HTR-8/SVneo (cell line): ENCODE data around the gene RTEL1.
A peak's percentile ranks its signal among the peaks of the same experiment; 100 is the strongest.
"Not testable (repeated sequence)": the region's sequence is repeated elsewhere in the genome, so short reads cannot be mapped to it uniquely, and the experiment has no call there.

Experiments
- DNase-seq: peaks from one replicate; pipeline ENCODE4 v3.0.0; 2011; ENCODE audit warnings: low spot score, mixed read lengths; ENCODE audit not compliant: insufficient read length
- FAIRE-seq: peaks from 2 replicates; lab custom pipeline; 2011; peaks lifted over from hg19 to GRCh38; lab: Jason Lieb, UNC

RTEL1 gene

DNA sequence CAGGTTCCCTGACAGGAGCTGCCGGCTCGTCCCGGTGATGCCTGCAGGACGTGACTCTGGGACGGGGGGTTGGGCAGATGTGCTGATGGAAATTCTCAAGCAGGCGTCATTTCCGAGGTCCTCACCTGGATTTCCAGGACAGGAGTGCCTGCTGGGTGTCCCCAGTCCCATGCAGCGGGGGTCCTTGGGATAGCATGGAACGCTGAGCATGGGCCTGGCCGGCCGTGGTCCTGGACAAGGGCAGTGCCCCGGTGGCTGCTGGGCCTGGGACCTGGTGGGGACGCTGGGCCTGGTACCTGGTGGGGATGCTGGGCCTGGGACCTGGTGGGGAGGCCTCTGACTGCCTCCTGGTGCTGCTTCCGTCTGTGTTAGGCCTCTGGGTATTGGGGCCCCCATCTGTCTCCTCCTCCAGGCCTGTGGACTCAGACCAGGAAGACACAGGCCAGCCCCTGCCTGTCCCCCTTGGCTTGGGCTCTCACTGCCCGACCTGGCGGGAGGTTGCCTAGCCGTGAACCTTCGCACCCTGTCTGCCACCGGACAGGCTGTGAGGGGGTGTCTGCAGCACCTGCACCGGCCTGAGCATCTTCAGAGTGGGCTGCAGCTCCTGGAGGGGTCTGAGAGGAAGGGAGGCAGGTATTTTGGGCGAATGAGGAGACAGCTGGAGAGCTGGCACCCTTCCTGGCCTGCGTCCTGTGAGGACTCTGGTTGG lies 6.2 kb downstream of the RTEL1 start:
- FAIRE-seq, result no peak
- DNase-seq, result no peak

DNA sequence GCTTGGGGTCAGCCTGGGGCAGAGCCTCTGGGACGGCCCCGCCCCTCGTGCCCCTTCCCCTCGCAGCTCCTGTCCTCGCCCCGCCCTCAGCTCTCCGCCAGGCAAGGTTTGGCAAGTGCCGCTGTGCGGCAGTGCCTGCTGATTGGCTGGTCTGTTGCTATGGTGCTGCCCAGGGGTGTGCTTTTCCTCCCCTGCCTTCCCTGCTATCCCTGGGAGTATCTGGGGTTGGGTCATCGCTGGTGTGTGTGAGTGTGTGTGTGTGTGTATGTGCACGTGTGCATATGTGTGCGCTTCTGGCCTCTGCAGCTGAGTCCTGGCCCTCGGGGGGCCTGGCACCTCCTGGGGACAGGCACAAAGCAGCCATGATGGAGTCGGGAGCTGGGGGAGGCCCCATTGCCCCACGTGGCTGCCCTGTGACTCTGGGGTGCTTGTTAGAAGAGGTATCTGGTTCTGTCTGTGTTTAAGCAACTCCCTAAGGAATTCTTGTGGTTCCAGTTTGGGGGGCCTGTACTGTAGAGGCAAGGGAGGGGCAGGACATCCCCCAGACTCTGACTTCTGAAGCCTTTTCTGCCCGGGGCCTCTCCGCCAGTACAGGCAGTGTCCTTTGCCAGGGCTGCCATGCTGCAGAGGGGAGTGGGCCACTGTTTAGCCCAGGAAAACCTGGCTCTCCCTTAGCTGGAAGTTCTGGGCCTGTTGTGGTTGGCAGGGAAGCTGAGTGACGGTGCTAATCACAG lies 6.9 kb downstream of the RTEL1 start:
- FAIRE-seq (peak; percentile 44), DNase-seq (no peak)

DNA sequence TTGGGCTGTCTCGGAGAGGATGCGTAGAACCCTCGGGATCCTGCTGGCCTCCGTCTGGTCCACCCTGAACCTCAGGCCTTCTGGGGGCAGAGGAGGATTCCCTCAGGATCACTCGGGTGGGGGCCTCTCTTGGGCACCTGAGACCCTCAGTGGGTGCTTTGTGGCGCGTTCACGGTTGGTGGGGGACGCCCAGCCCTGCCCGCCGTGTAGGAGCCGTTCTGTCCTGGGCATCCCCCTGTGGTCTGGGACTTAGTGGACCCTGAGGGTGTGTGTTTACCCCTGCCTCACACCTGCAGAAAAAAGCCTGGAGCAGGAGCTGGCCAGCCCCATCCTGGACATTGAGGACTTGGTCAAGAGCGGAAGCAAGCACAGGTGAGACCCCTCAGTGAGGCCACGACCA lies 7.6 kb downstream of the RTEL1 start:
- FAIRE-seq, result no peak

DNA sequence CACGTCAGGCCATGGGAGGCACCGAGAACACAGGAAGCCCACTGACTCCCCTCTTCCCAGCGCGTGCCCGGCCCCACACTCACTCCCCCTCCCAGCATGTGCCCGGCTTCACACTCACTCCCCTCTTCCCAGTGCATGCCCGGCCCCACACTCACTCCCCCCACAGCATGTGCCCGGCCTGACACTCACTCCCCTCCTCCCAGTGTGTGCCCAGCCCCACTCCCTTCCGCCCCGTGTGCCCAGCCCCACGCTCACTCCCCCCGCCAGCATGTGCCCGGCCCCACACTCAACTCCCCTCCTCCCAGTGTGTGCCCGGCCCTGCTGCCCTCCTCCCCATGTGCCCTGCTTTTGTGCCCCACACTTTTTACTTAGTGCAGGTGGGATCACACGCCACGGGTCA lies 9.7 kb downstream of the RTEL1 start:
- no peak for DNase-seq
- FAIRE-seq, result no peak

More for the DNA sequence above, 7.6 kb downstream of the RTEL1 start:
- no peak for DNase-seq

DNA sequence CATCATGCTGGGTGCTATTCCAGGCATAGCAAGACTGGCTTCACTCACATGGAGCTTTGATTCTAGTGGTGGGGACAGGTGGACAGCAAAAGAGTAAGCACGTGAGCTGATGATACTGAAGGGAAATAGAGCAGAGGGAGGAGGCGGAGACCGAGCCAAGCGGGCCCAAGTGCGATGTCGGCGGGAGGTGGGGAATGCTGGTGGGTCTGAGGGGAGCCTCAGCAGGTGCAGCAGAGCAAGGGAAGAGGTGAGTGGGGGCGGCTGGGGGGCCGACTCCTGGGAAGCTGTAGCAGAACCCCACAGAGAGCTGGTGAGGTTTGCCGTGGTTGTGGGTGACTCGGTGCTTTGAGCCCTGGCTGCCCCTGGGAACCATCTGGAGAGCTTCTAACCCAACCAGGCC lies 10.2 kb downstream of the RTEL1 start:
- DNase-seq (no peak), FAIRE-seq (no peak)

DNA sequence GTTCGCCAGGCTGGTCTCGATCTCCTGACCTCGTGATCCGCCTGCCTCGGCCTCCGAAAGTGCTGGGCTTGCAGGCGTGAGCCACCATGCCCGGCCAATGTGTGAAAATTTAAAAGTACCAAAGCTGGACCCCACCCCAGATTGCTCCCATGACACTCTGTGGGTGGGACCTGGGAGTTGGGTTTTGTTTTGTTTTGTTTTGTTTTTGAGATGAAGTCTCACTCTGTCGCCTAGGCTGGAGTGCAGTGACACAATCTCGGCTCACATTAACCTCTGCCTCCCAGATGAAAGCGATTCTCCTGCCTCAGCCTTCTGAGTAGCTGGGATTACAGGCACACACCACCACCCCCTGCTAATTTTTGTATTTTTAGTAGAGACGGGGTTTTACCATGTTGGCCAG lies 13.6 kb downstream of the RTEL1 start:
- not testable (repeated sequence) for FAIRE-seq

DNA sequence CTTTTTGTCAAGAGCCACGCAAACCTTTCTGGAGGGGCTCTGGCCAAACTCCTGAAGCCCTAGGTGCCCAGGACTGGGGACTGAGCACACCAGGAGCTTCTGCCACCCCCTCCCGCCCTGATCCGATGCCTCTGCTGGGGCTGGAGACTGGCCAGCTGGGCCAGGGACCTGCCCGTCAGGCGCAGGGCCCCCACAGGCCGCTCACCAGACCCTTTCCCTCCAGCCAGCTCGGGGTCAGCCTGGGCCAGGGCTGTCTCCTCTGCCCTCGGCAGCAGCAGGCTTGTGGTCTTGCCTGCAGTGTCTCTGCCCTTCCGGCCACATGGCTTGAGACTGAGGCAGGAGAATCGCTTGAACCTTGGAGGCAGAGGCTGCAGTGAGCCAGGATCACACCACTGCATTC lies 14.6 kb downstream of the RTEL1 start:
- FAIRE-seq, result peak; percentile 59

More for the DNA sequence above, 13.6 kb downstream of the RTEL1 start:
- not testable (repeated sequence) for DNase-seq

DNA sequence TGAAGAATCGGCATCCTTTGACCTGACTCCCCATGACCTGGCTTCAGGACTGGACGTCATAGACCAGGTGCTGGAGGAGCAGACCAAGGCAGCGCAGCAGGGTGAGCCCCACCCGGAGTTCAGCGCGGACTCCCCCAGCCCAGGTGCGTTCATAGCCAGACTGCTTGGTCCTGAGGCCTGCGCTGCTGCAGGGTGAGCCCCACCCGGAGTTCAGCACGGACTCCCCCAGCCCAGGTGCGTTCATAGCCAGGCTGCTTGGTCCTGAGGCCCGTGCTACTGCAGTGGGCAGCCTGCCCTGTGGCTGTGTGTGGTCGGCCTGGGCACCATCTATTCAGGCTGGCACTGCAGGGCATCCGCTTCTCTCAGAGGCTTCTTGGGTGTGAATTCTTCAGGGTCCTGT lies 15.8 kb downstream of the RTEL1 start:
- FAIRE-seq (peak; percentile 78), DNase-seq (no peak)

More for the DNA sequence above, 14.6 kb downstream of the RTEL1 start:
- DNase-seq, result no peak

DNA sequence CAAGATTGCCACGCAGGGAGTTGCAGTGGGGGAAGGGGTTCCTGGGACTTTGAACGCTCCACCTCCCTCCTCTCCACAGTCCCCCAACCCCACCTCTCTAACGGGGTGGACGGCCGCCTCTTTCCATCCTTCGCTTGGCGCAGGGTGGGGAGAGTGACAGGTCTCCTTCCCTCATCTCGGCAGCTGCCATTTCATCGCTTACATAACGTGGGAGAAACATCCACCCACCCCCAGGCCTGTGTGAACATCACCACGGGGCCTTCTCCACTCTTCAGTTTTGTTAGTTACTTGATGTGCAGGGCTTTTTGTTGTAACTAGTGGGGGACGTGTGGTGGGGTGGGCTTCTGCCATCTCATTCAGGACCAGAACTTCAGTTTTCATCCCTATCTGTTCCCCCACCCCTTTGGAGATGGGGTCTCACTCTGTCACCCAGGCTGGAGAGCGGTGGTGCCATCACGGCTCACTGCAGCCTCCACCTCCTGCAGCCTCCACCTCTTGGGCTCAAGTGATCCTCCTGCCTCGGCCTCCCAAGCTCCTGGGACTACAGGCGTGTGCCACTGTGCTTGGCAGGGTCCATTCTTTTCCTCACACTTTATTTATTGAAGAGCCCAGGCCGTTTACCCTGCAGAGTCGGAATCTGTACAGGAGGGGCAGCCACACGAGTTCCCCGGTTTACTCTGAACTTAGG lies 17.7 kb downstream of the RTEL1 start:
- DNase-seq (no peak), FAIRE-seq (no peak)

DNA sequence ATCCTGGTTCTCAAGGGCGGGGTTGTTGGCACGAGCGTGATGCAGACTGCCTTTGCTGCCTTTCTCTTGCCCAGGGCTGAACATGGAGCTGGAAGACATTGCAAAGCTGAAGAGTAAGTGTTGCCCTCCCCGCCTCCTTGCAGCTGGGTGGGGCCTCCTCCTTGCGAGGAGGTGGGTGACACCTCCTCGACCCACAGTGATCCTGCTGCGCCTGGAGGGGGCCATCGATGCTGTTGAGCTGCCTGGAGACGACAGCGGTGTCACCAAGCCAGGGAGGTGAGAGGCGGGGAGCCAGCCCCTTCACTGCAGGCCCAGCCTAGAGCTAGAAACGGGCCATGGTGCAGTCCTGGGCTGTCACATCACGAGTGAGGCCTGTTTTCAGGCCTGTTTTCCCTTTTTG lies 20.0 kb downstream of the RTEL1 start:
- no peak for DNase-seq
- FAIRE-seq, result no peak

DNA sequence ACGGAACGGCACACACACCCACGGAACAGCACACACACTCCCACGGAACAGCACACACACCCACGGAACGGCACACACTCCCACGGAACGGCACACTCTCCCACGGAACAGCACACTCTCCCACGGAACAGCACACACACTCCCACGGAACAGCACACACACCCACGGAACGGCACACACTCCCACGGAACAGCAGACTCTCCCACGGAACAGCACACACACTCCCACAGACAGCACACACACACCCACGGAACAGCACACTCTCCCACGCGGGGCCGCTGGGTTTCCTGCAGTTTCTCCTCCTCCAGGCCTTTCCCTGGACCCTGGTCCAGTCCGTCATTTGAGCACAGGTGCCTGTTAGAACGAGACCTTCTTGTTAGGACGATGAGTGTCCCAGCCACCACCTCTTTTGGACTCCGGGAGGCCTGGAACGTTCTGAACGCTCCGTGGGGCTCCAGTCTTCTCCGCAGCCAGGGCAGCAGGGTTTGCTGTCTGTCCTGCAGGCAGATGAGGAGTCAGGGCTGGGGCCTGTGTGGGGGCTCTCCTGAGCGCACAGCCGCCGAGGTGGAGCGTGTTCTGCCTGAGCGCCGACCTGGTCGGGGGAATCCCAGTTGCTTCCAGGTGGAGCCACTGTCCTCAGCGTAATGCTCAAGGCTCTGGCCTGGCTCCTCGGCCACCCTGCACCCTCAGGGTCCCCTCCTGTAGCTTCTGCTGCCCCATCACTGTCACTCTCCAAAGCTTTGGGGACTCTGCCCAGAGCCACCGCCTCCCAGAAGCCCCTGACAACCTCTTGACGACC lies 20.8 kb downstream of the RTEL1 start:
- FAIRE-seq, result peak; percentile 99
- DNase-seq, result no peak

DNA sequence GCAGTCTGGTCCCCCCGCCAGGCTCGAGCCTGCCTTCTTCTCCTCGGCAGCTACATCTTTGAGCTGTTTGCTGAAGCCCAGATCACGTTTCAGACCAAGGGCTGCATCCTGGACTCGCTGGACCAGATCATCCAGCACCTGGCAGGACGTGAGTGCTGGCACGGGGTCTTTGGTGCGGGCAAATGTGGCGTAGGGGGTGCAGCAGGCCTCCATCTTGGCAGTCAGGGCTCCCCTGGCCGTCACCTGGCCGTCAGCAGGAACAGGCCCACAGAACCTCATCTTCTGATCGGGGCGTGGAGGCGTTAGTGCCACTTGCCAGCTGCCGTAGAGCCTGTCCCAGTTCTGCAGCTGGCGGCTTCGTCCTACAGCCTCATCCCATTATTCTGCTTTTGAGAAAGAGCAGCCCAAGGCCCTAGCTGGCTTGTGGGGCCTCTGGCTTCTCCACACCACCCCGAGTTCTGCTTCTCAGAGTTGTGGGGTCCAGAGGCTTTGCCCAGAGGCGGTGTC lies 21.7 kb downstream of the RTEL1 start:
- no peak for FAIRE-seq
- DNase-seq, result no peak

DNA sequence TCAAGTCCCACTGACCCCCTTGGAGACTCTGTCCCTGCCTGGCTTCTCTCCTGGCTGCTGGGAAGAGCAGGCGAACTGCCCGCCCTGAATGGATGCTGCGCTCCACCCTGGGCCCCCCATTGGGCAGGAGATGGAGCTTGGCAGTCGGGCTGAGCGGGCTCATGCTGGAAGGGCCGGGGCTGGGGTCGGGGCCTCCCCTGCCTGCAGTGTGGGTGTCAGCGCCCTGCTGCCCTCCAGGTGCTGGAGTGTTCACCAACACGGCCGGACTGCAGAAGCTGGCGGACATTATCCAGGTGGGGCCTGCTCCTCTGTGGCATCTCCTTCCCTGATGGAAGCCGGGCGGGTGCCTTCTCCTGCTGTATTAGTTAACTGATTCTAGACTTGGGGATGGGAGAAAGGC lies 22.3 kb downstream of the RTEL1 start:
- peak; percentile 16 for FAIRE-seq

DNA sequence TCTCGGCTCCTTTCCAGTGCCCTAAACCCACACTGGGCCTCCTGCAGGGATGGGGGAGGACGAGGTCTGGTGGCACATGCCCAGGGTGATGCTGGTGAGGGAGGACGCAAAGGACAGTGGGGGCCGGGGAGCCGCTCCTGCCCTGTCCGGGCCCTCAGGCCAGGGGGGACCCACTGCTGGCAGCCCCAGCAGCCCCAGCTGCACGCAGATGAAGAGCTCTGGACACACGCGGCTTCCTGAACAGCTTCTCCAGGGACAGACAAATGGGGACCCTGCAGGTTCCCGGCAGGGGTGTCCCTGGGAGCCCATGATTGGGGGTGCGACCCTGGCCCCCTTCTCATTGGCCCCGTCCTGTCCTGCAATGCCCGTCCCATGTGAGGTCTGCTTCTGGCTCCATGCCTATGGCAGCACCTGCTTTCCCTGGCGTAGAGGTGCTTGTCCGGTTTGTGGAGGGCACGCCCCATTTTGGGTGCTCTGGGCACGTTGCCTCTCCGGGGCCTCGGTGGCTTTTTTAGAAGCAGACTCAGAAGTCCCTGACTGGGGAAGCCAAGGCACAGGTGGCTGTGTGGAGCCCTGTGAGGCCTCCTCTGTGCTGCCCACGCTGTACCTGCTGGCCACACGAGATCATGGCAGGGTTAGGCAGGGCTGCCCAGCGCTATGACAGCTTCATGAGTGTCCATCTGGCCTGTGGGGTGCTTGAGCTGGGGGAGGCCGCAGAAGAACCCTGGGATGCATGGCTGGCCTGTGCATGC lies 22.9 kb downstream of the RTEL1 start:
- FAIRE-seq (no peak), DNase-seq (no peak)

More for the DNA sequence above, 22.3 kb downstream of the RTEL1 start:
- no peak for DNase-seq

DNA sequence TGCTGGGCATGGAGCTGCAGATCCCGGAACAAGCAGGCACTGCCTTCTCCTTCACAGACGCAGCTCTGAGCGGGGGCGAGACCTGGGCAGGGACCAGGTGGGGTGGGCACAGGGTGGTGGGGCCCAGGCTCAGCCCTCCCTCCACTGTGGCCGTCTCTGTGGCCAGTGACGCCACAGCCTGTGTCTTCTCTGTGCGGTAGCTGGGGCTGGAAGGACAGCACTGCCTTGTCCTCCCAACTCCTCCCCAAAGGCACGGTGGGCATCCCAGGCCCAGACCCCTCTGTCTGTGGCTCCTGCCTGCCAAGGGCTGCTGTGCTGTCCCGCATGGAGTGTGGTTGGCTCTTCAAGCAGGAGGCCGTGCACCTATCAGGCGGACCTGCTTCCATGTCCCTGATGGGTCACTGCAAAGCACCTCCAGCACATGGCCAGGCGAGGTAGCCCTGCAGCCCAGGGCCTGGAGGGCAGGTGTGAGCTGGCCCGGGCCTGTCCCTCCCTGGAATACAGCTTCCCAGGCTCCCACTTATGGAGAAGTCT lies 23.6 kb downstream of the RTEL1 start:
- FAIRE-seq, result no peak
- no peak for DNase-seq

DNA sequence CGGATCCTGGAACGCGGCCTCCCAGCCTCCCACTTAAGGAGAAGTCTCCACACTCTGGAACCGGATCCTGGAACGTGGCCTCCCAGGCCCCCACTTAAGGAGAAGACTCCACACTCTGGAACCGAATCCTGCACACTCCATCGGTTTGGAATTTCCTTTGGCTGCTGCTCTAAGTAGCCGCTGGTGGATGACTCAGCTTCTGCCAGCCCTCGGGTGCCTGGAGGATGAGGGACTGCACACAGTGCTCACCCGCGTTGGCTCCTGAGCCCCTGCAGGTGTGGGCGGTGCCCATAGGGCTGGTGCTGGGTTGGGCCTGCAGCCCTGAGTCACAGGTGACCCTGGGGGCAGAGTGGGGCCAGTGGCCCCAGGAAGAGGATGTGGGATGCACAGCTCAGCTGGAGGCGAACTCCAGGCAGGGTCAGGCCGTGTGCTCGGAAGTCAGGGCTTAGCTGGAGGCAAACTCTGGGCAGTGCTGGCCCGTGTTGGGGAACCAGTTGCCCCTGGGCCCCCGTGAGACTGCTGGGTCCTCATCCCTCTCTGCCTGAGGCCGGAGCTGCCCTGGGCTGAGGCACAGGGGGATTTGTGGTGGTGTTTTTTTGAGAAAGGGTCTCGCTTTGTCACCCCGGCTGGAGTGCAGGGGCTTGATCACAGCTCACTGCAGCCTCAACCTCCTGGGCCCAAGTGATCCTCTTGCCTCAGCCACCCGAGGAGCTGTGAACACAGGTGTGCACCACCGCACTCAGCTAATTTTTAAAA lies 24.4 kb downstream of the RTEL1 start:
- FAIRE-seq (peak; percentile 100), DNase-seq (peak; percentile 100)

DNA sequence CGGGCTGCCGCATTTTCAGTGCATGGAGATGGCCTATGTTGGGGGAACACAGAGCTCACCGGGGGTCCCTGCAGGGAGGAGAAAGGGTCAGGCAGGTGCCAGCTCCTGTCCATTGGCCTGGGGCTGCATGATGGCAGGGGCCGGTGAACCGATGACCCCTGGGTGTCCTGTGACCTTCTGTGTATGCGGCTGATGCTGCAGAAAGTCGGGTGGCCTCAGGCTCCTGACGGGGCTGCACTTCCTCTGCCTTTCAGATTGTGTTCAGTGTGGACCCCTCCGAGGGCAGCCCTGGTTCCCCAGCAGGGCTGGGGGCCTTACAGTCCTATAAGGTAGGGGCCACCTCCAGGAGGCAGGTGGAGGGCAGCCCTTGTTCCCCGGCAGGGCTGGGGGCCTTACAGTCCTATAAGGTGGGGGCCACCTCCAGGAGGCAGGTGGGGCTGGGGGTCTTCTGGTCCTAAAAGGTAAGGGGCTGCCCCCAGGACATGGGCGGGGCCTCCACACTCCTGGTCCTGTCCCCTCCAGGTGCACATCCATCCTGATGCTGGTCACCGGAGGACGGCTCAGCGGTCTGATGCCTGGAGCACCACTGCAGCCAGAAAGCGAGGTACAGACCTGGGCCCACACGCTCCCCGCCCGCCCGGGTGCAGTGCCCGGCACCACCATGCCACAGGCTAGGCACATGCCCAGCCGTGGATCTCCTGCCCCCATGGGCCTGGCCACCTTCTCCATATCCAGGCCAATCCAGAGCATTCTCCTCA lies 27.3 kb downstream of the RTEL1 start:
- FAIRE-seq, result no peak

DNA sequence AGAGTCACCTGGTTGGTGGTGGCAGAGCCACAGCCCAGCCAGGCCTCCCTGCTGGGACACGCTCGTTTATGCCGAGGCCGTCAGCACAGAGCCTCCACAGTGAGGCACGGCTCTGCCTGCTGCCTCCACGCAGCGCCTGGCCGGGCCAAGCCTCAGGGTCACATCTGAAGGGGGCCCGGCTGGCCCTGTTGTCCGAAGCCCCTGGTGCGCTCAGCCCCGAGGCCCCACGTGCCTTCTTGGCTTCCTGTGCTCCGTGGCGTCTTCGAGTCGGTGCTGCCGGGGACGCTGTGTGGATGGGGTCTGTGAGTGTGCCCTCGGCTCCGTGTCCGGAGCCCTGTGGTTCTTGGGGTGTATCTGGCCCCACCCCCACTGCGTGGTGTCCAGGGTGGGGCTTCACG lies 28.0 kb downstream of the RTEL1 start:
- DNase-seq, result no peak
- FAIRE-seq, result no peak

More for the DNA sequence above, 27.3 kb downstream of the RTEL1 start:
- DNase-seq, result no peak
